Sigmoid colon (tissue), 3 donors: Measurements from ENCODE around the gene RECK.

Experiments
- POLR2A ChIP-seq, 2 donors: fragments of 450-650 bp; IDR thresholded peaks; one replicate each; pipeline ENCODE4 v1.6.1; 2016; ENCODE audit warnings: antibody characterized with exemption in 2 of 2, mild to moderate bottlenecking in 2 of 2, moderate library complexity in 2 of 2
- TF ChIP-seq, protein P1 (sequence below), 4 experiments: fragments of 450-650 bp in 3 of 4; fragments of 200-600 bp in 1 of 4; IDR thresholded peaks; one replicate each; pipeline ENCODE4 v1.5.1; 2016 to 2019; ENCODE audit warnings: antibody characterized with exemption in 4 of 4, mild to moderate bottlenecking in 3 of 4, moderate library complexity in 2 of 4

DNA sequence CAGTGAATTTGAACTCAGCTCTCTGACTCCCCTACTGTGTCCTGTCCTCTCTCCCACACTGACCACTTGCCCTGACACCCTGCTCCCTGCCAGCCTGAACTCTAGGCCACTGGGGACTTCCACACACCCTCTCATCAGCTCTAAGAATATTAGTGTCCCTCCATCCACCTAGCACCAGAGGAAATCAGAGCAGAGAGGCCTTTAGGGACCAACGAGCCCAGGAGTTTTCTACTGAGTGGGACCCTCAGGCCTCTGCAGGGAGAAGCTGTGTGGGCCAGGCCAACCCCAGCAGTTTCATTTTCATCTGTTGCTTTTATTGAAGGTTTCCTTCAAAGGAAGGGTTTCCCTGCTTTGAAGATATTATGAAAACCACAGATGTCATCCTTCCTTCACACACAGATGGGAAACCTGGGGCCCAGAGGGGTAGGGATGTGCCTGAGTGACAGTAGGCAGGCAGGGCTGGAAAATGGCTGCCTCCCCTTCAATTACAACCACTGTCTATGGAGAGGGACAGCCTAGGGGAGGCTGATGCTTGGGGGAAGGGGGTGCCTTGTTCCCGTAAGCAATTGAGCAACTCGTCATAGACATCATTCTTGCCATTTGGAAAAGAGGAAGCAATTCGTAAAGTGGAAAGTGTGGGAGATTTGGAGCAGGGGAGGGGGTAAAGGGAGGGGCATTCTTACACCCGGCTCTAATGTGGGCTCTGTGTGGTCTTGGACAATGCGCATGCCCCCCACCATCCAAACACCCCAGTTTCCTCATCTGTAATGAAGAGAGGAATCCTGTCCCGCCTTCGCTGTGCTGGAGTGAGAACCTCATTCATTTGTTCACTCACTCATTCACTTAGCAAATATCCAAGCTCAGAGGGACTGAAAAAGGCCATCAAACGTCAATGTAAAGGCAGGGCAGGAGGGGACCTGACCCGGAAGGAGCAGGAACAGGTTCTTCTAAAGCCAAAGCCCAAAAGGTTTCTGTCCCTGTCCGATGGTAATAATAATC, 103.7 kb downstream of the RECK start:
- TF ChIP-seq POLR2A (IDR thresholded peaks at IDR 0.05) = no peak
- TF ChIP-seq, protein P1, sequence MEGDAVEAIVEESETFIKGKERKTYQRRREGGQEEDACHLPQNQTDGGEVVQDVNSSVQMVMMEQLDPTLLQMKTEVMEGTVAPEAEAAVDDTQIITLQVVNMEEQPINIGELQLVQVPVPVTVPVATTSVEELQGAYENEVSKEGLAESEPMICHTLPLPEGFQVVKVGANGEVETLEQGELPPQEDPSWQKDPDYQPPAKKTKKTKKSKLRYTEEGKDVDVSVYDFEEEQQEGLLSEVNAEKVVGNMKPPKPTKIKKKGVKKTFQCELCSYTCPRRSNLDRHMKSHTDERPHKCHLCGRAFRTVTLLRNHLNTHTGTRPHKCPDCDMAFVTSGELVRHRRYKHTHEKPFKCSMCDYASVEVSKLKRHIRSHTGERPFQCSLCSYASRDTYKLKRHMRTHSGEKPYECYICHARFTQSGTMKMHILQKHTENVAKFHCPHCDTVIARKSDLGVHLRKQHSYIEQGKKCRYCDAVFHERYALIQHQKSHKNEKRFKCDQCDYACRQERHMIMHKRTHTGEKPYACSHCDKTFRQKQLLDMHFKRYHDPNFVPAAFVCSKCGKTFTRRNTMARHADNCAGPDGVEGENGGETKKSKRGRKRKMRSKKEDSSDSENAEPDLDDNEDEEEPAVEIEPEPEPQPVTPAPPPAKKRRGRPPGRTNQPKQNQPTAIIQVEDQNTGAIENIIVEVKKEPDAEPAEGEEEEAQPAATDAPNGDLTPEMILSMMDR (IDR thresholded peaks at IDR 0.05) = no peak
